Measurements from ENCODE around the gene MISFA. TPM values are rescaled to one million over a fixed set of nuclear protein-coding genes. Genes with fewer than 3 reads are reported as not detected.

MISFA gene
- total and polyA plus RNA-seq, 9 of the 15 experiments (the other 6 are each of a cell fraction or from before 2014, with no cell fraction given), result 1.6 to 6.3 (median 3.4) TPM

- TF ChIP-seq REST (IDR thresholded peaks at IDR 0.05; ENCODE audit: borderline replicate concordance) (no peak), REST (CRISPR knock-in tag; IDR thresholded peaks at IDR 0.05; ENCODE audit: low read depth) (no peak), TEAD1 (CRISPR knock-in tag; IDR thresholded peaks at IDR 0.05) (no peak), NFIC (IDR thresholded peaks at IDR 0.05) (peak; percentile 88), RAD21 (CRISPR knock-in tag; conservative IDR thresholded peaks at IDR 0.05 in 1 of 2, IDR thresholded peaks at IDR 0.05 in 1 of 2) (no peak), MEIS2 (IDR thresholded peaks at IDR 0.05; ENCODE audit: partially characterized antibody) (peak; percentile 81), ARID3B (CRISPR knock-in tag; IDR thresholded peaks at IDR 0.05; ENCODE audit: borderline replicate concordance) (no peak), ZNF551 (CRISPR knock-in tag; IDR thresholded peaks at IDR 0.05) (no peak), ZNF449 (CRISPR knock-in tag; IDR thresholded peaks at IDR 0.05) (no peak)
- TF ChIP-seq, protein P1, sequence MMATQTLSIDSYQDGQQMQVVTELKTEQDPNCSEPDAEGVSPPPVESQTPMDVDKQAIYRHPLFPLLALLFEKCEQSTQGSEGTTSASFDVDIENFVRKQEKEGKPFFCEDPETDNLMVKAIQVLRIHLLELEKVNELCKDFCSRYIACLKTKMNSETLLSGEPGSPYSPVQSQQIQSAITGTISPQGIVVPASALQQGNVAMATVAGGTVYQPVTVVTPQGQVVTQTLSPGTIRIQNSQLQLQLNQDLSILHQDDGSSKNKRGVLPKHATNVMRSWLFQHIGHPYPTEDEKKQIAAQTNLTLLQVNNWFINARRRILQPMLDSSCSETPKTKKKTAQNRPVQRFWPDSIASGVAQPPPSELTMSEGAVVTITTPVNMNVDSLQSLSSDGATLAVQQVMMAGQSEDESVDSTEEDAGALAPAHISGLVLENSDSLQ (IDR thresholded peaks at IDR 0.05), result peak; percentile 84
These were observed 8.8 kb downstream of the MISFA start (continued) for GRCh38 chr11:18608376-18608775.
